ENCODE measurements around the gene ATRIP.

GRCh38 chr3:48418651-48419050, 27.9 kb upstream of the ATRIP start:
- TF ChIP-seq CTCF (IDR thresholded peaks at IDR 0.05; ENCODE audit: poor library complexity): no peak
- TF ChIP-seq EZH2 (IDR thresholded peaks at IDR 0.05; ENCODE audit: borderline replicate concordance): no peak
